BJ (cell line): ENCODE data around the gene DNAJB4. TPM values are rescaled to one million over a fixed set of nuclear protein-coding genes. Genes with fewer than 3 reads are reported as not detected.
A peak's percentile ranks its signal among the peaks of the same experiment; 100 is the strongest.

Source experiments
- CTCF ChIA-PET: fragments of 350-600 bp; formaldehyde crosslinking; extraction: SDS; loops from one replicate; lab custom pipeline; 2021; ENCODE audit warnings: antibody characterized with exemption, inconsistent platforms; lab: Yijun Ruan, JAX
- POLR2A ChIA-PET: fragments of 300-600 bp; sonication (Branson Sonifier 250); formaldehyde crosslinking; extraction: SDS; loops from one replicate; lab custom pipeline; 2021; ENCODE audit warnings: antibody characterized with exemption; lab: Charles Lee
- DNase-seq: peaks from one replicate; pipeline ENCODE4 v3.0.0-alpha.2; 2011; ENCODE audit warnings: low read depth
- H3K27me3 ChIP-seq: 2 replicates; pipeline ENCODE4 v1.6.0; 2011; ENCODE audit warnings: low read length; ENCODE audit not compliant: control insufficient read depth, insufficient read depth
- H3K36me3 ChIP-seq: 2 replicates; pipeline ENCODE4 v1.5.1; 2011; ENCODE audit warnings: low read length; ENCODE audit not compliant: control insufficient read depth, insufficient read depth
- H3K4me3 ChIP-seq: 2 replicates; pipeline ENCODE4 v1.5.1; 2011; ENCODE audit warnings: low read depth, mild to moderate bottlenecking, control low read depth, low read length
- polyA plus RNA-seq: library from polyadenylated mRNA; depleted of rRNA; stranded (reverse); fragments of >200 nt; gene quantifications from 2 replicates; pipeline ENCODE4 v1.2.3, GENCODE V29; 2011
- TF ChIP-seq, protein P1 (sequence below): IDR thresholded peaks from 2 replicates; pipeline ENCODE4 v1.5.1; 2011; ENCODE audit warnings: low read depth, mild to moderate bottlenecking, control low read depth, inconsistent platforms, low read length, moderate library complexity; ENCODE audit not compliant: insufficient read depth

Gene DNAJB4
- polyA plus RNA-seq, 1 experiment, result 16.7 TPM

DNA sequence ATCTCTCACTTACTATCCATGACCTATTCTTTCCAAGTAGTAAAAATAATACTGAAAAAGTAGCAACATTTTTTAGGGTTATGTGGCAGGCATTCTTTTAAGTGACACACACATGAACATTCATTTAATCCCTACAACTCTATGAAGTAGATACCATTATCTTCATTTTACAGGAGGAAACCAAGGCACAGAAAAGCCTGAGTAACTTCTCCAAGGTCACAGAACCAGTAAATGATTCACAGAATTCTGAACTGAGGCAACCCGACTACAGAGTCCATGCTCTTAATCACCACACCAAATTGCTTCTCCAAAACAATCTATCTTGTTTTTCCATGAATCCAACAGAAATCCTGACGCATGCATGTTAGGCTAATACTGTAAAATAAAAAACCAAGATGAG is 43.3 kb upstream of the DNAJB4 start:
- Histone ChIP-seq H3K27me3 (no peaks in the 10 kb centered on the region), H3K4me3 (no peak overlapping the region), H3K36me3 (peaks cover 13% of the 10 kb centered on the region)
- TF ChIP-seq, protein P1, sequence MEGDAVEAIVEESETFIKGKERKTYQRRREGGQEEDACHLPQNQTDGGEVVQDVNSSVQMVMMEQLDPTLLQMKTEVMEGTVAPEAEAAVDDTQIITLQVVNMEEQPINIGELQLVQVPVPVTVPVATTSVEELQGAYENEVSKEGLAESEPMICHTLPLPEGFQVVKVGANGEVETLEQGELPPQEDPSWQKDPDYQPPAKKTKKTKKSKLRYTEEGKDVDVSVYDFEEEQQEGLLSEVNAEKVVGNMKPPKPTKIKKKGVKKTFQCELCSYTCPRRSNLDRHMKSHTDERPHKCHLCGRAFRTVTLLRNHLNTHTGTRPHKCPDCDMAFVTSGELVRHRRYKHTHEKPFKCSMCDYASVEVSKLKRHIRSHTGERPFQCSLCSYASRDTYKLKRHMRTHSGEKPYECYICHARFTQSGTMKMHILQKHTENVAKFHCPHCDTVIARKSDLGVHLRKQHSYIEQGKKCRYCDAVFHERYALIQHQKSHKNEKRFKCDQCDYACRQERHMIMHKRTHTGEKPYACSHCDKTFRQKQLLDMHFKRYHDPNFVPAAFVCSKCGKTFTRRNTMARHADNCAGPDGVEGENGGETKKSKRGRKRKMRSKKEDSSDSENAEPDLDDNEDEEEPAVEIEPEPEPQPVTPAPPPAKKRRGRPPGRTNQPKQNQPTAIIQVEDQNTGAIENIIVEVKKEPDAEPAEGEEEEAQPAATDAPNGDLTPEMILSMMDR, result no peak
- CTCF ChIA-PET, result no interaction called here
- POLR2A ChIA-PET, result no interaction called here
- DNase-seq, result no peak

DNA sequence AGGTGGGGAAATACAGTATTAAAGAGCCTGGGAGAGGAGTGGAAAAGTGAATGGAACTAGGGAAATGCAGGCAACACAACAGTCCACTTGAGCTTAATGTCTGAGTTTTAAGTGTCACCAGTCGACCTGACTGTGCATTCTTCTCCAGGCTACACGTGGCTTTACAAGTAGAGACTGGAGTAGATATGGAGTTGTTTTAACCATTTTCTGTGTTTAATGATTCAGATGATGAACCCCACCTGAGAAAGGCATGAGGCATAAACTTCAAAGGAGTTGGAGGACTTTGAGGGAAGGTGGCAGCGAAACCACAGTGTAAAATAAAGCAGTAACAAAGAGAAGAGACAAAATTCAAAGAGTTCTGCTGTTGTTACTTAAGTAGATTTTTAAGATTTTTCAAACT is 38.4 kb upstream of the DNAJB4 start:
- Histone ChIP-seq H3K36me3 (peaks cover 4% of the 10 kb centered on the region), H3K27me3 (no peaks in the 10 kb centered on the region), H3K4me3 (no peak overlapping the region)
- POLR2A ChIA-PET, result no interaction called here
- no peak for DNase-seq
- CTCF ChIA-PET, result interaction anchor here (1.9 kb wide), 1 partner anchor 148 kb away, joined by 9 read pairs; no protein-coding TSS in a partner anchor
- TF ChIP-seq, protein P1, result no peak

DNA sequence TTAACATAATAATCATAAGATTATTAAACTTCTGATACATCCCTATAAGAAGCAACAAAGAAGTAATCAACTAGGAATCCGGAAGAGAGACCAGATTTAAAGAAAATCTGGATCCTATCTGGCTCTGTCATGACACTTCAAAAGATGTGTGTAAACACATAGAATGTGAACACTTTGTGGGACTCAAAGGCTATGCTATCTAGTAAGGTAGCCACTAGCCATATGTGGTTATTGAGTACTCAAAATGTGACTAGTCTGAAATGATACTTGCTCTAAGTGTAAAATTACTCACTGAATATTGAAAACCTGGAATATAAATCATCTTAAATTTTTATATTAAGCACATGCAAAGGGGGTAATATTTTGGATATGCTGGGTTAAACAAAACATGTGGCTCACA is 34.5 kb upstream of the DNAJB4 start:
- ChIA-PET POLR2A (no interaction called here), CTCF (no interaction called here)
- H3K36me3 ChIP-seq, result peaks cover 4% of the 10 kb centered on the region

DNA sequence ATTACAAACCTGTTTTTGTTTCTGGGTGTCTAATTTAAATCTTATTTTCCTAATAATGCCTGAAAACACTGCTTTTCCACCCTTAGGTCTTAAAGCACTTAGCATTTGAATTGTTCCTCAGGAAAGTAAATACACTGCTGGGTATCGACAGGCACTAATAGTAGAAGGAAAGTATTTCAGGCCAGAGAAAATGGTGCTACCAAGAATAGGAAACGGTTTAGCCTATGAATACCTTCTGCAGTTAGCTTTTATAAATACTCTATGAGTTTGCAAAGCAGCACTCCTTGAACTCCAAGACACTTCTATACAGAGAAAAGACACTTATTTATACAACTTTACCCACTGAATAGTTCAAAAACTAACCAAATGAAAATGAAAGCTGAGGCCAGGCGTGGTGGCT is 32.7 kb upstream of the DNAJB4 start:
- Histone ChIP-seq H3K36me3 (peaks cover 1% of the 10 kb centered on the region; the same call in 1 of the 2 replicates), H3K4me3 (no peak overlapping the region), H3K27me3 (no peaks in the 10 kb centered on the region)
- ChIA-PET POLR2A (no interaction called here), CTCF (no interaction called here)
- DNase-seq, result no peak
- TF ChIP-seq, protein P1, result no peak

More for the DNA sequence above, 34.5 kb upstream of the DNAJB4 start:
- no peak overlapping the region for H3K4me3 ChIP-seq
- DNase-seq, result no peak
- TF ChIP-seq, protein P1, result no peak
- H3K27me3 ChIP-seq, result no peaks in the 10 kb centered on the region

DNA sequence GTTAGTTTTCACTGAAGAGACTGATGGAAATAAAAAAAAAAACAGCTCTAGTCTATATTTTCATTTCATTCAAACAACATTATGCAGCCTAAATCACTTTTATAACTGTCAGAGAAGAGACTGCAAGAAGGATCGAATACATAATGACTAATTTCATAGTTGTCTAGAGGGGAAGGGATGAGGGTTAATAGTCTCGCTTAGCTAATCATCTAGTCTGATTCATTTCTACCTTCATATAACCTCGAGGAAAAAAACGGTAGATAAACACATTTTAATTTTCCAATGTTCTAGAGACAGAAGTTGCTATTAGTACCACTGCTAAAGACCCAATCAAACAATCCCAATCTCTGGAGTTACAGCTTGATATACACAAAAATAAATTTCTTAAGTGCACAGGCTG is 29.4 kb upstream of the DNAJB4 start:
- ChIA-PET CTCF (interaction anchor here (0.7 to 1.5 kb wide), 4 partner anchors 11 to 193 kb away, joined by 3 to 11 read pairs (median 4); no protein-coding TSS in a partner anchor), POLR2A (interaction anchor here (0.6 kb wide), 2 partner anchors 22 to 98 kb away, joined by 3 to 6 read pairs; no protein-coding TSS in a partner anchor)
- peak overlapping the region; percentile 13; the same call in 1 of the 2 replicates for H3K4me3 ChIP-seq
- DNase-seq, result no peak
- H3K36me3 ChIP-seq, result peaks cover 1% of the 10 kb centered on the region; the same call in 1 of the 2 replicates
- no peaks in the 10 kb centered on the region for H3K27me3 ChIP-seq
- TF ChIP-seq, protein P1, result no peak
